GM19240 (cell line): ENCODE measurements around the gene ITPA.

Experiments
- DNase-seq: peaks from one replicate; pipeline ENCODE4 v3.0.0; 2011; ENCODE audit warnings: low spot score; ENCODE audit not compliant: insufficient read length

Gene ITPA

GRCh38 chr20:3209257-3209945 is at the start of gene ITPA:
TSS of gene ITPA (plus strand) at chr20:3209498. CDS start at chr20:3209552, 54 bp downstream.
- peak; percentile 64 for DNase-seq

GRCh38 chr20:3160418-3160817 is 48.9 kb upstream of the ITPA start:
- no peak for DNase-seq

- no peak for DNase-seq
Measured at GRCh38 chr20:3161316-3162079, 47.8 kb upstream of the ITPA start.

GRCh38 chr20:3162080-3162611 is 47.2 kb upstream of the ITPA start:
- DNase-seq = no peak

- no peak for DNase-seq
Measured at GRCh38 chr20:3163099-3164042, 45.9 kb upstream of the ITPA start.

- DNase-seq = no peak
Measured at GRCh38 chr20:3164043-3164762, 45.1 kb upstream of the ITPA start.

- DNase-seq = no peak
Measured at GRCh38 chr20:3164763-3165410, 44.4 kb upstream of the ITPA start.

- no peak for DNase-seq
Measured at GRCh38 chr20:3165473-3166337, 43.6 kb upstream of the ITPA start.

- no peak for DNase-seq
Measured at GRCh38 chr20:3166338-3166912, 42.9 kb upstream of the ITPA start.

GRCh38 chr20:3166913-3167342 is 42.4 kb upstream of the ITPA start:
- no peak for DNase-seq

GRCh38 chr20:3167738-3168078 is 41.6 kb upstream of the ITPA start:
- DNase-seq = no peak

GRCh38 chr20:3168079-3168828 is 41.0 kb upstream of the ITPA start:
- DNase-seq = no peak

- DNase-seq = no peak
Measured at GRCh38 chr20:3168829-3169590, 40.3 kb upstream of the ITPA start.

- DNase-seq = no peak
Measured at GRCh38 chr20:3171391-3172125, 37.7 kb upstream of the ITPA start.

- DNase-seq = no peak
Measured at GRCh38 chr20:3172126-3172932, 37.0 kb upstream of the ITPA start.
